Activated naive CD4-positive, alpha-beta T cell treated with Interleukin-2 at 50 U/mL for 16 hours (primary cell): ENCODE data around the gene TNIK.

Experiments used
- DNase-seq: peaks from one replicate; pipeline ENCODE4 v3.0.0-alpha.2; 2020

Gene TNIK

GRCh38 chr3:171459942-171460724 is at the start of gene TNIK:
Gene TNIK (minus strand): TSS chr3:171460405. CDS start chr3:171460063, 342 bp downstream.
- DNase-seq = peak; percentile 95

GRCh38 chr3:171508676-171509075 is 48.5 kb upstream of the TNIK start:
- DNase-seq = no peak

GRCh38 chr3:171508206-171508605 is 48.0 kb upstream of the TNIK start:
- DNase-seq = no peak

- no peak for DNase-seq
These were observed 46.6 kb upstream of the TNIK start for GRCh38 chr3:171506743-171507319.

GRCh38 chr3:171505822-171506333 is 45.7 kb upstream of the TNIK start:
- DNase-seq = no peak

GRCh38 chr3:171504376-171504775 is 44.2 kb upstream of the TNIK start:
- DNase-seq = no peak

GRCh38 chr3:171503817-171504216 is 43.6 kb upstream of the TNIK start:
- no peak for DNase-seq

- no peak for DNase-seq
These were observed 38.7 kb upstream of the TNIK start for GRCh38 chr3:171498921-171499320.

GRCh38 chr3:171497468-171497867 is 37.3 kb upstream of the TNIK start:
- no peak for DNase-seq

GRCh38 chr3:171495413-171495812 is 35.2 kb upstream of the TNIK start:
- no peak for DNase-seq

- DNase-seq = no peak
These were observed 34.4 kb upstream of the TNIK start for GRCh38 chr3:171494457-171495109.

GRCh38 chr3:171491361-171491760 is 31.2 kb upstream of the TNIK start:
- DNase-seq = no peak

GRCh38 chr3:171490901-171491300 is 30.7 kb upstream of the TNIK start:
- DNase-seq = no peak

- DNase-seq = no peak
These were observed 29.1 kb upstream of the TNIK start for GRCh38 chr3:171489348-171489747.

- no peak for DNase-seq
These were observed 28.3 kb upstream of the TNIK start for GRCh38 chr3:171488479-171488878.

GRCh38 chr3:171487382-171487781 is 27.2 kb upstream of the TNIK start:
- no peak for DNase-seq

GRCh38 chr3:171485338-171485737 is 25.1 kb upstream of the TNIK start:
- DNase-seq = no peak

- DNase-seq = no peak
These were observed 20.8 kb upstream of the TNIK start for GRCh38 chr3:171481011-171481410.

GRCh38 chr3:171480526-171480925 is 20.3 kb upstream of the TNIK start:
- DNase-seq = no peak

GRCh38 chr3:171476532-171477102 is 16.4 kb upstream of the TNIK start:
- DNase-seq = no peak

GRCh38 chr3:171472552-171472951 is 12.3 kb upstream of the TNIK start:
- no peak for DNase-seq

- DNase-seq = no peak
These were observed 10.6 kb upstream of the TNIK start for GRCh38 chr3:171470714-171471227.

GRCh38 chr3:171469376-171469775 is 9.2 kb upstream of the TNIK start:
- DNase-seq = no peak
